KMS-11 (cell line): ENCODE measurements around the gene C16orf74.

Experiments
- H2AFZ ChIP-seq: fragments of 200-600 bp; sonication (generic); 2 replicates; pipeline ENCODE4 v1.6.1; 2016; ENCODE audit warnings: antibody characterized with exemption, mixed run types, low read depth
- H3K27ac ChIP-seq: fragments of 200-600 bp; sonication (generic); 2 replicates; pipeline ENCODE4 v1.6.1; 2016; ENCODE audit warnings: mild to moderate bottlenecking, mixed run types
- H3K27me3 ChIP-seq: fragments of 200-600 bp; sonication (generic); 2 replicates; pipeline ENCODE4 v1.6.1; 2017; ENCODE audit warnings: mild to moderate bottlenecking, low read depth, mixed run types, moderate library complexity; ENCODE audit not compliant: insufficient read depth
- H3K36me3 ChIP-seq: fragments of 200-600 bp; sonication (generic); 2 replicates; pipeline ENCODE4 v1.6.1; 2017; ENCODE audit warnings: mild to moderate bottlenecking, mixed run types; ENCODE audit not compliant: insufficient read depth
- H3K4me1 ChIP-seq: fragments of 200-600 bp; sonication (generic); 2 replicates; pipeline ENCODE4 v1.6.1; 2016; ENCODE audit warnings: mild to moderate bottlenecking, low read depth, mixed run types; ENCODE audit not compliant: poor library complexity, severe bottlenecking
- H3K4me2 ChIP-seq: fragments of 200-600 bp; sonication (generic); 2 replicates; pipeline ENCODE4 v1.7.0; 2016; ENCODE audit warnings: mild to moderate bottlenecking, mixed run types
- H3K4me3 ChIP-seq: fragments of 200-600 bp; sonication (generic); IDR thresholded peaks from 2 replicates; pipeline ENCODE4 v1.6.1; 2017; ENCODE audit warnings: low read depth, low read length, mixed read lengths; ENCODE audit not compliant: insufficient read depth
- H3K79me2 ChIP-seq: fragments of 200-600 bp; sonication (generic); 2 replicates; pipeline ENCODE4 v1.6.1; 2016; ENCODE audit warnings: low read depth, mixed run types; ENCODE audit not compliant: insufficient read depth
- H3K9ac ChIP-seq: fragments of 200-600 bp; sonication (generic); 2 replicates; pipeline ENCODE4 v1.6.1; 2016; ENCODE audit warnings: mild to moderate bottlenecking, mixed run types
- H4K20me1 ChIP-seq: fragments of 200-600 bp; sonication (generic); 2 replicates; pipeline ENCODE4 v1.6.1; 2016; ENCODE audit warnings: mild to moderate bottlenecking, mixed run types; ENCODE audit not compliant: insufficient read depth
- TF ChIP-seq, protein P1 (sequence below): fragments of 200-600 bp; sonication (generic); conservative IDR thresholded peaks from 2 replicates; pipeline ENCODE4 v1.6.1; 2017; ENCODE audit warnings: low read depth, mild to moderate bottlenecking, antibody characterized with exemption, low read length, moderate library complexity, mixed read lengths

C16orf74 gene

DNA sequence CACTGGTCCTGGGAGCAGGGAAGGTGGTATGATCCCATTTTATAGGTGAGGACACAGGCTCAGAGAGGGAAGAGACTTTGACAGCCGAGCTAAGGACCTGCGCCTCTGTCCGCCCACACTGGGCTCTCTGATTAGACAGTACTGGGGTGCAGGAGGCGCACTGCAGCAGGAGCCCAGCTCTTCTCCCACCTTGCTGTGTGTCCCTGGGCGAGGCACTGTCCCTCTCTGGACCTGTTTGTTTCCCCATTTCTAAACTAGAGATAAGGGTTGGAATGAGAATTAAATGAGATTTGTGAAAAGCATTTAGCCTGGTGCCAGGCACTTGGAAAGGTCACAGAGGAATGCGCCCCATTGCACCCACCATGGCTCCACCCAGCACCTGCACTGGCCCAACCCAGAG is 42.6 kb downstream of the C16orf74 start:
- Histone ChIP-seq H3K27me3 (peaks cover 46% of the 10 kb centered on the region), H3K9ac (no peak overlapping the region), H3K36me3 (no peaks in the 10 kb centered on the region), H4K20me1 (no peaks in the 10 kb centered on the region), H2AFZ (no peak overlapping the region), H3K4me2 (no peak overlapping the region), H3K27ac (no peak overlapping the region), H3K79me2 (no peaks in the 10 kb centered on the region), H3K4me3 (no peak overlapping the region), H3K4me1 (no peaks in the 10 kb centered on the region)
- TF ChIP-seq, protein P1, sequence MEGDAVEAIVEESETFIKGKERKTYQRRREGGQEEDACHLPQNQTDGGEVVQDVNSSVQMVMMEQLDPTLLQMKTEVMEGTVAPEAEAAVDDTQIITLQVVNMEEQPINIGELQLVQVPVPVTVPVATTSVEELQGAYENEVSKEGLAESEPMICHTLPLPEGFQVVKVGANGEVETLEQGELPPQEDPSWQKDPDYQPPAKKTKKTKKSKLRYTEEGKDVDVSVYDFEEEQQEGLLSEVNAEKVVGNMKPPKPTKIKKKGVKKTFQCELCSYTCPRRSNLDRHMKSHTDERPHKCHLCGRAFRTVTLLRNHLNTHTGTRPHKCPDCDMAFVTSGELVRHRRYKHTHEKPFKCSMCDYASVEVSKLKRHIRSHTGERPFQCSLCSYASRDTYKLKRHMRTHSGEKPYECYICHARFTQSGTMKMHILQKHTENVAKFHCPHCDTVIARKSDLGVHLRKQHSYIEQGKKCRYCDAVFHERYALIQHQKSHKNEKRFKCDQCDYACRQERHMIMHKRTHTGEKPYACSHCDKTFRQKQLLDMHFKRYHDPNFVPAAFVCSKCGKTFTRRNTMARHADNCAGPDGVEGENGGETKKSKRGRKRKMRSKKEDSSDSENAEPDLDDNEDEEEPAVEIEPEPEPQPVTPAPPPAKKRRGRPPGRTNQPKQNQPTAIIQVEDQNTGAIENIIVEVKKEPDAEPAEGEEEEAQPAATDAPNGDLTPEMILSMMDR, result no peak

DNA sequence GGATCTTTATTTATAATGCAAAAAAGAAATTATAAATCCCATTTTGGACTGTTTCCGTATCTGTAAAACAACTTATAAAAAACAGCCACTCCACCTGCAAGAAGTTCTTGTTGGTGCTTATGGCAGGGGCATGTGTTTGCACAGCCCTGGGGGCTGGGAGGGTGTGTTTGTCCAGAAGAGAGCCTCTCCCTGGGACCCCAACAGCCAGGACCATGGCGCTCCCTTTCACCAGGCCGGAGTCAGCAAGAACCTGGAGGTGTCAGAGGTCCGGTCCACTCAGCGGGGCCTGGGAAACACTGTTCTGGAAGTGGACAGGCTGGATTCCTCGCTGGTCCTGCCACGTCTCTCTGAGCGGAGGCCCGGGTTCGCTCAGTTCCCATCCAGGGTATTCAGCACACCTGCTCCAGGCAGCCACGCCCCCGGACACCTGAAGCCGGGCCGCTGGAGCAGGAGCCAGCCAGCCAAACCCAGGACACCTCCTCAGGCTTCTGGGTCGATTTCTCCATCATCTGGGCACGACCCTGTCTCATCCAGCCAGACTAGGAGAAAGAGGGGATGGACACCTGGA is 43.3 kb downstream of the C16orf74 start:
- no peak overlapping the region for H2AFZ ChIP-seq
- no peak overlapping the region for H3K9ac ChIP-seq
- no peak overlapping the region for H3K27ac ChIP-seq
- H3K4me1 ChIP-seq, result no peaks in the 10 kb centered on the region
- TF ChIP-seq, protein P1, result no peak
- H3K4me3 ChIP-seq, result no peak overlapping the region
- H4K20me1 ChIP-seq, result no peaks in the 10 kb centered on the region
- H3K79me2 ChIP-seq, result no peaks in the 10 kb centered on the region
- no peak overlapping the region for H3K4me2 ChIP-seq
- H3K36me3 ChIP-seq, result no peaks in the 10 kb centered on the region
- H3K27me3 ChIP-seq, result peaks cover 46% of the 10 kb centered on the region

DNA sequence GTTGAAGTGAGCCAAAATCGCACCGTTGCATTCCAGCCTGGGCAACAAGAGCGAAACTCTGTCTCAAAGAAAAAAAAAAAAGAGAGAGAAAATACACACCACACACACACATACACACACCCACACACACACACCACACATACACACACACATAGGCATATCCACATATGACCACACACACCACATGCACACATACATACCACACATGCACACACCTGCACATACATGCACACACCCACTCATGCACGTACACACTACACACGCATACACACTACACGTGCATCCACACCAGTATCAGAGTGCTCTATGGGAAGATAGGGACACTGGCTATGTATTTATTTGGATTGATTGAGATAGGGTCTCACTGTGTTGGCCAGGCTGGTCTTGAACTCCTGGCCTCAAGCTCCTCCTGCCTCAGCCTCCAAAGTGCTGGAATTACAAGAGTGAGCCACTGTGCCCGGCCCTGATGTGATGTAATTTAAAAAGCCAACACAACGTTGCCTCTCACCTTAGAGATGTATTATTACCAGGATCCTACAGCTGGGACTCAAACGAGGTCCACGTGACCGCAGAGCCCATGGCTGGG is 44.4 kb downstream of the C16orf74 start:
- Histone ChIP-seq H4K20me1 (no peaks in the 10 kb centered on the region), H3K27me3 (peaks cover 45% of the 10 kb centered on the region), H3K4me2 (no peak overlapping the region), H2AFZ (no peak overlapping the region), H3K36me3 (no peaks in the 10 kb centered on the region), H3K4me3 (no peak overlapping the region), H3K9ac (no peak overlapping the region), H3K79me2 (no peaks in the 10 kb centered on the region), H3K27ac (no peak overlapping the region), H3K4me1 (no peaks in the 10 kb centered on the region)
- TF ChIP-seq, protein P1, result no peak

DNA sequence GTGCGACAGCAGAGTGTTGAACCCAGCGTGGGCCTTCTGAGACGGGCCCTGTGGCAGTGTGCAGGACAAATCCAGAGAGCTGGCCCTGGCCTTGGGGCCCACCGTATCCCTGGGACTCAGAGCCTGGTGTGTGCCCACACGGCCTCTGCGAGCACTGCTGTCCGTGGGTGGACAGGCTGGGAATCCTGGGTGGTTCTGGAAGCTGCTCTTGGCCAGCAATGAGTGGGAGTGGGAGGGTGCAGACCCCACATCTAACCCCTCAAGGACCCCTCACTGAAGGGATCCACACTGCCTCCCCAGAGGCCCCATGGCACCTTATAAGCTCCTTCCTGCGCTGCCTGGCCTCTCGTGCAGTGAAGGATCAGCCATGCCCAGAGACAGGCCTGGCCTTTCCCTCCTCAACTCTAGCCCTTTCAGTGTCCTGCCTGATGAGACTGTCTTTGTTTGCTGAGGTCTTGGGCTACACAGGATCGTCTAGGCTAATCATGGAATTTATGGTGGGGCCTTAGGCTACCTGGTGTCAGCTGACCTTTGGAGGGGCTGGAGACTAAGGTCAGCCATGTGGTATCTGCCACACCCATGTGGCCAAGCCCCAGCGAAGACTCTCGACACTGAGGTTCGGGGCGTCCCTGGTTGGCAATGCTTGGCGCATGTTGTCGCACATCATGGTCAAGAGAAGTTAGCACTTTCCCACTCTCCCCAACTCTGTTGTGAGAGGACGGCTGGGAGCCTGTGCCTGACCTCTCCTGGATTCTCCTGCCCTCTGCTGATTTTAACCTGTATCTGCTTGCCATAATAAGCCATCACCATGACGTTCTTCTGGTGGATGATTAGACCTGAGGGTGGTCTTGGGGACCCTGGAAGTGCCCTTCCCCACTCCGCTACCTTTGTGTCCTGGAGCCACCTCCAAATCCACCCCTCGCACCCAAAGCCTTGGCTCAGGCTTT is 45.7 kb downstream of the C16orf74 start:
- Histone ChIP-seq H3K36me3 (no peaks in the 10 kb centered on the region), H4K20me1 (no peaks in the 10 kb centered on the region), H3K27ac (no peak overlapping the region), H3K4me1 (no peaks in the 10 kb centered on the region), H2AFZ (no peak overlapping the region), H3K4me3 (no peak overlapping the region), H3K9ac (no peak overlapping the region), H3K79me2 (no peaks in the 10 kb centered on the region), H3K27me3 (peaks cover 48% of the 10 kb centered on the region), H3K4me2 (no peak overlapping the region)
- TF ChIP-seq, protein P1, result no peak
